Activated T-helper 1 cell treated with anti-CD3 and anti-CD28 coated beads, Interleukin-12 subunit alpha, Interleukin-12 subunit beta, Interleukin-2, Interleukin-4 antibody, amounts not matched to agents 30 ng/mL and 10 ng/mL and 1 ng/mL, durations not matched to agents 14 hours and 24 hours and 36 hours (primary cell): ENCODE data around the gene ATOSB. TPM values are rescaled to one million over a fixed set of nuclear protein-coding genes. Genes with fewer than 3 reads are reported as not detected.

Experiments used
- DNase-seq: peaks from one replicate; pipeline ENCODE4 v3.0.0; 2021; ENCODE audit warnings: low spot score
- H3K27ac Mint-ChIP-seq: one replicate; pipeline ENCODE4 v1.8.0; 2021; ENCODE audit warnings: mild to moderate bottlenecking, mixed read lengths
- H3K27me3 Mint-ChIP-seq: one replicate; pipeline ENCODE4 v1.8.0; 2022; ENCODE audit warnings: mild to moderate bottlenecking, moderate library complexity, mixed read lengths; ENCODE audit not compliant: insufficient read depth
- H3K36me3 Mint-ChIP-seq: one replicate; pipeline ENCODE4 v1.8.0; 2021; ENCODE audit warnings: low read depth, mixed read lengths
- H3K4me1 Mint-ChIP-seq: one replicate; pipeline ENCODE4 v1.8.0; 2021; ENCODE audit warnings: low read depth, mixed read lengths
- H3K4me3 Mint-ChIP-seq: one replicate; pipeline ENCODE4 v1.8.0; 2021; ENCODE audit warnings: mild to moderate bottlenecking, moderate library complexity, mixed read lengths
- H3K9me3 Mint-ChIP-seq: one replicate; pipeline ENCODE4 v1.8.0; 2021; ENCODE audit warnings: mixed read lengths
- intact Hi-C: fragments of 100-400 bp; cut with micrococcal nuclease; formaldehyde crosslinking; loops from one replicate; pipeline ENCODE4 v1.15.1; 2024
- total RNA-seq: library from RNA; stranded (reverse); gene quantifications from 2 replicates; pipeline ENCODE4 v1.2.3, GENCODE V29; 2022

ATOSB gene
- total RNA-seq, 1 donor from 2014 or later, result 5.4 TPM

- Mint-ChIP-seq H3K27ac (no peak overlapping the region), H3K4me1 (peaks cover 39% of the 10 kb centered on the region), H3K36me3 (peaks cover 23% of the 10 kb centered on the region), H3K4me3 (no peak overlapping the region), H3K27me3 (no peaks in the 10 kb centered on the region), H3K9me3 (no peaks in the 10 kb centered on the region)
- intact Hi-C loops, result no loop called here
- no peak for DNase-seq
These were observed 6.6 kb downstream of the ATOSB start for GRCh38 chr9:35108946-35109575.

- Mint-ChIP-seq H3K4me1 (peaks cover 38% of the 10 kb centered on the region), H3K36me3 (peaks cover 18% of the 10 kb centered on the region), H3K9me3 (no peaks in the 10 kb centered on the region), H3K4me3 (peak overlapping the region; percentile 26), H3K27ac (no peak overlapping the region), H3K27me3 (no peaks in the 10 kb centered on the region)
- no peak for DNase-seq
- intact Hi-C loops, result no loop called here
These were observed 7.2 kb downstream of the ATOSB start for GRCh38 chr9:35108461-35108860.

DNA sequence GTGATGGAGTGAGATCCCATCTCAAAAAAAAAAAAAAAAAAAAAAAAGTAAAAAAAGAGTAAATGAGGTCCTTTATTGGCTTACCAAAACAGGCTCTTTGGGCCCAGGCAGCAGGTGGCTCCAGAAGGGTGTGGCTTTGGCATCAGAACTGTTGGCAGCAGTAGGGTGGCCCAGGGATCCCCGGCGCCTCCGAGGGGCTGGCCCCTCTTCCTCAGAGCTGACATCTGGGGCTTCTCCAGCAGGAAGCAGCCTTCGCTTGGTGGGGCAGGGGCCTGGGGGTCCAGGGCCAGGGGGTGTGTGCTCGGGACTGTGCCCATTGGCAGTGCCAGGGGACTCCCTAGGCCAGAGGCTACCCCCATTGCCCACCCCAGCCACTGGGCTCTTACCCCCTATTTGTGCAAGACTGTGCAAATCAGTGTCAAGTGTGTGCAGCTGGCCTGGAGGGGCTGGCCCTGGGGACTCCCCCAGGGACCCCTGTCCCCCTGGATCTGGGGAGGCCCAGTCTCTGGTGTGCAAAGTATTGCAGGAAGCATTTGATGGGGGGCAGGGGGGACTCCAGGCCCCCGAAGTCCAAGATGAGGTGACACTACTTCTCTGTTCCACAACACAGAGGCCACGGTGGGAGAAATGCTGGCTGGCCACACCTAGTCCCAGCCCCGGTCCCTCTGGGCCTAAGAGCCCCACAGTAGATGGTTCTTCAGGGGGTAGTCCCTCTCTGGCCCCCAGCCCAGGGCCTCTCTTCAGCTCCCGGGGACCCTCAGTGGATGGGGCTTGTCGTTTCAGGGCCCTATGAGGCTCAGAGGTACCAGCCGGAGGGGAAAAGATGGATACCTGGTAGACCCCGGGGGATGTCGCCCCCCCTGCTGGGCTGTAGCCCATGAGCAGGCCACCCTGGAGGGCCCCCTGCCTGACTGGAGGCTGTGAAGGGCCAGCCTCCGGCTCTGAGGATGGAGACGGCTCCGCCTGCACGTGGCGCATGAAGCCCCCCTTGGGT is 8.1 kb downstream of the ATOSB start:
- Mint-ChIP-seq H3K27me3 (no peaks in the 10 kb centered on the region), H3K4me3 (no peak overlapping the region)
- no peak for DNase-seq

DNA sequence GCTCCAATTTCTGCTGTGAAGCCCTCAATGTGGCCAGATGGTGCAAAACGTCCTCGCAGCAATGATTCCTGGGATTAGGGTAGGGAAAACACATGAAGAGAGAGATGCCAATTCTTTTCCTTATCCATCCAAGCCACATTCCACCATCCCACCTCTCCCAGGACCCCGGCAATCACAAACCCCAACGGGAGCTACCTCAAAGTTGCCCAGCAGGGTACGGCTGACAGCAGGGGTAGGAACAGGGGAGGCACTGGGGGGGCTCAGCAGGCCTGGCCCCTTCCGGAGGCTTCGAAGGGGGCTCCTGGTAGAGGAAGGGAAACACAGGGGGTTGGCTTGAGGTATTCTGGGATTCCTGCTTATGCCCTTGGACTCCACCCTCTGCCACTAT is 9.3 kb downstream of the ATOSB start:
- Mint-ChIP-seq H3K36me3 (peaks cover 30% of the 10 kb centered on the region), H3K9me3 (no peaks in the 10 kb centered on the region), H3K27me3 (no peaks in the 10 kb centered on the region), H3K27ac (no peak overlapping the region), H3K4me3 (no peak overlapping the region), H3K4me1 (peaks cover 28% of the 10 kb centered on the region)
- no peak for DNase-seq
- intact Hi-C loops, result no loop called here

More for the DNA sequence above, 8.1 kb downstream of the ATOSB start:
- peaks cover 22% of the 10 kb centered on the region for H3K36me3 Mint-ChIP-seq
- H3K4me1 Mint-ChIP-seq, result peaks cover 39% of the 10 kb centered on the region
- H3K27ac Mint-ChIP-seq, result no peak overlapping the region
- intact Hi-C loops, result no loop called here
- H3K9me3 Mint-ChIP-seq, result no peaks in the 10 kb centered on the region

GRCh38 chr9:35105571-35106342 is 9.9 kb downstream of the ATOSB start:
- Mint-ChIP-seq H3K9me3 (no peaks in the 10 kb centered on the region), H3K4me1 (peaks cover 32% of the 10 kb centered on the region), H3K27me3 (no peaks in the 10 kb centered on the region), H3K4me3 (no peak overlapping the region), H3K27ac (peak overlapping the region; percentile 29), H3K36me3 (peaks cover 36% of the 10 kb centered on the region)
- intact Hi-C loops, result no loop called here
- DNase-seq, result no peak

DNA sequence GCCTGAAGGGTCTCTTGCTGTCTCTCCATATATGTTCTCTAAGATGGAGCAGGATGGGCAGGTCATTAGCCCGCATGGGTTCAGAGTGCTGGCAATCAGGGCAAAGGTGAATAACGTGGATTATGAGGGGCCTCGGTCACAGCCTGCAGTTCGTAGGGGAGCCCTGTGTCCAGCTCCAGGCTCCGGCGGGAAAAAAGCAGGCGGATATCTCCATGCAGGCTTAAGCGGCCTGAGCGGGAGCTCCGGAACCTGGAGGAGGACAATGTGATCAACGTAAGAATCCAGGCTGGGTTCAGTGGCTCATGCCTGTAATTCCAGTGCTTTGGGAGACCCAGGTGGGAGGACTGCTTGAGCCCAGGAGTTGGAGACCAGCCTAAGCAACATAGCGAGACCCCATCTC is 10.5 kb downstream of the ATOSB start:
- H3K36me3 Mint-ChIP-seq, result peaks cover 42% of the 10 kb centered on the region
- intact Hi-C loops, result no loop called here
- no peak overlapping the region for H3K4me3 Mint-ChIP-seq
- peaks cover 31% of the 10 kb centered on the region for H3K4me1 Mint-ChIP-seq
- DNase-seq, result no peak
- H3K9me3 Mint-ChIP-seq, result no peaks in the 10 kb centered on the region
- H3K27me3 Mint-ChIP-seq, result no peaks in the 10 kb centered on the region
- no peak overlapping the region for H3K27ac Mint-ChIP-seq

- DNase-seq, result no peak
- H3K4me1 Mint-ChIP-seq, result peaks cover 29% of the 10 kb centered on the region
- H3K27ac Mint-ChIP-seq, result no peak overlapping the region
- peaks cover 45% of the 10 kb centered on the region for H3K36me3 Mint-ChIP-seq
- H3K9me3 Mint-ChIP-seq, result no peaks in the 10 kb centered on the region
- no peaks in the 10 kb centered on the region for H3K27me3 Mint-ChIP-seq
- intact Hi-C loops, result no loop called here
- H3K4me3 Mint-ChIP-seq, result no peak overlapping the region
These were observed 11.1 kb downstream of the ATOSB start for GRCh38 chr9:35104586-35104985.

- DNase-seq, result no peak
- no peaks in the 10 kb centered on the region for H3K9me3 Mint-ChIP-seq
- intact Hi-C loops, result loop anchor here (1.0 kb wide), 5 partner anchors 8 to 31 kb away; partner anchors contain the start of gene VCP
- peaks cover 28% of the 10 kb centered on the region for H3K4me1 Mint-ChIP-seq
- peak overlapping the region; percentile 88 for H3K27ac Mint-ChIP-seq
- no peaks in the 10 kb centered on the region for H3K27me3 Mint-ChIP-seq
- peak overlapping the region; percentile 87 for H3K4me3 Mint-ChIP-seq
- peaks cover 46% of the 10 kb centered on the region for H3K36me3 Mint-ChIP-seq
These were observed 11.9 kb downstream of the ATOSB start for GRCh38 chr9:35103660-35104191.

DNA sequence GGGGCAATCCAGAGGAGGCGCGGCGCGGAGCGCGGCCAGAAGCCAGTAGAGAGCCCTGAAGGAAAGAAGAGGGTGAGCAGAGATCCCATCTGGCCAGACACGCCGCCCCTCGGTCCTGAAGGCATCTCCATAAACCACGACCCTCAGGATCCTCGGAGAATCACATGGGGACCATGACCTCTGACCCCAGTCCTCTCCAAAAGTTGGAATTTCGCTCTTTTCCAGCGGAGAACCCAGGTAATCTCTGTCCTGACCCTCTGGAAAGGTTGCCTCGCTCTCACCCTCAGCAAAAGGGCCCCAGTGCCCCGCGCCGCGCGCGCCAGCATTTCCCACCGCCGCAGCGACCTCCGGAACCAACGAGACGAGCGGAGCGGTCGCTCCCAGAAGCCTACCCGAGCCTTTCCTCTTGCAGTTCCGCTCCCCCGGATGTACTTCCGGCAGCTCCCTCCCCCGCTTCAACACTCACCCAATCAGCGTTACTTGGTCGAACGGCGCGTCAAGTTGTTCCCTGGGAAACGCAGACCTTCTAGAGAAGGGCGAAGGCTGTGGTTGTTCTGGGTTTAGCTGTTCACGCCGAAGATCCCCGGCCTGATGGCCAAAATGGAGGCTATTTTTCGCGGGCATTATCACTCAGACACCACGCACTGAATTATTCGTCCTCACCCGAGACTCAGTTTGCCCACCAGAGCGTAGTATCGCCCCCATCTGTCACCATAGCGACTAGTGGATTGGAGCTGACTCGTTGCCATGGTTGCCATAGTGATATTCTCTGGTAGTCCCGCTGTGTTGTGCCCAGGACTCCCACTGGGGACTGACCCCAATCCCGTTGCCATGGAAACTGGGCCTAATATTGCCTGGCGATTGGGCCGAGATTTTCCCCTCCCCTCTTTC is 12.6 kb downstream of the ATOSB start, which contains the start of gene STOML2:
TSS of gene STOML2 (minus strand) at position 363 of the 891 bp plus-strand sequence. CDS start at position 326, 37 bp downstream.
- Mint-ChIP-seq H3K4me3 (peak within 1 kb of the TSS; percentile 87), H3K27ac (peak within 1 kb of the TSS; percentile 88), H3K36me3 (peaks cover 44% of the 10 kb centered on the region), H3K27me3 (no peaks in the 10 kb centered on the region), H3K9me3 (no peaks in the 10 kb centered on the region), H3K4me1 (peaks cover 28% of the 10 kb centered on the region)
- intact Hi-C loops, result loop anchor here (1.0 kb wide), 5 partner anchors 8 to 31 kb away; partner anchors contain the start of gene VCP
- DNase-seq, result peak; percentile 89

DNA sequence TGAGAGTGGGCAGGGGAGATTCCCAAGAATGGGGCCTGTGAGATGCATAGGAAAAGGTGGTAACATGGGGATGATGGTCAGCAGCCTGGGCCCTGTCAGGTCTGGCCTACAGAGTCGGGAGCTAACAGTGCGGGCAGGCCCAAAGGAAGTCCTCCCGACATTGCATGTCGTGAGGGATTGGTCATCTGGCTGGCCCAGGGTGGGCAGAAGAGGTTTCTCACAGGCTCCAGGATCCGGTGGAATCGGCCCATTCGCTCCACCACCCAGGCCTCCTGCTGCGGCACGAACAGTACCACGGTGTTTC is 13.2 kb downstream of the ATOSB start:
- H3K27me3 Mint-ChIP-seq, result no peaks in the 10 kb centered on the region

GRCh38 chr9:35097573-35097972 is 18.1 kb downstream of the ATOSB start:
- H3K9me3 Mint-ChIP-seq, result no peaks in the 10 kb centered on the region
- intact Hi-C loops, result loop anchor here (5.0 kb wide), 1 partner anchor 395 kb away; no protein-coding TSS in a partner anchor
- H3K36me3 Mint-ChIP-seq, result peaks cover 35% of the 10 kb centered on the region
- peaks cover 34% of the 10 kb centered on the region for H3K4me1 Mint-ChIP-seq
- peak overlapping the region; percentile 50 for H3K27ac Mint-ChIP-seq
- no peaks in the 10 kb centered on the region for H3K27me3 Mint-ChIP-seq
- no peak for DNase-seq
- H3K4me3 Mint-ChIP-seq, result peak overlapping the region; percentile 21

More for the DNA sequence above, 13.2 kb downstream of the ATOSB start:
- Mint-ChIP-seq H3K36me3 (peaks cover 44% of the 10 kb centered on the region), H3K27ac (peak overlapping the region; percentile 88), H3K4me1 (peaks cover 28% of the 10 kb centered on the region), H3K9me3 (no peaks in the 10 kb centered on the region), H3K4me3 (peak overlapping the region; percentile 87)
- intact Hi-C loops, result no loop called here
- no peak for DNase-seq
